Activated T-cell treated with anti-CD3 and anti-CD28 coated beads, Interleukin-2, amount 50 U/mL, for 72 hours (primary cell): ENCODE measurements around the gene UROC1. TPM values are rescaled to one million over a fixed set of nuclear protein-coding genes. Genes with fewer than 3 reads are reported as not detected.
"Not testable (repeated sequence)": the region's sequence is repeated elsewhere in the genome, so short reads cannot be mapped to it uniquely, and the experiment has no call there.

Experiments used
- ATAC-seq, 2 donors: fragments of 150-1000 bp; cut with Tn5 transposase; replicated peaks in 1 of 2; 2 replicates each; pipeline ENCODE4 v1.10.0; 2021; ENCODE audit warnings: moderate library complexity in 2 of 2, mild to moderate bottlenecking in 1 of 2
- DNase-seq, 2 donors: peaks; one replicate each; pipeline ENCODE4 v3.0.0; 2021 to 2022; ENCODE audit warnings: mixed read lengths in 1 of 2
- H3K27ac Mint-ChIP-seq: one replicate; pipeline ENCODE4 v1.8.0; 2022; ENCODE audit warnings: mild to moderate bottlenecking, moderate library complexity, mixed read lengths
- H3K27me3 Mint-ChIP-seq: one replicate; pipeline ENCODE4 v1.8.0; 2022; ENCODE audit warnings: low read depth, mixed read lengths
- H3K36me3 Mint-ChIP-seq, 2 donors: one replicate each; pipeline ENCODE4 v1.8.0; 2022; ENCODE audit warnings: mixed read lengths in 2 of 2, mild to moderate bottlenecking in 1 of 2; ENCODE audit not compliant: insufficient read depth in 2 of 2
- H3K4me1 Mint-ChIP-seq: one replicate; pipeline ENCODE4 v1.8.0; 2022; ENCODE audit warnings: low read depth, mixed read lengths
- H3K4me3 Mint-ChIP-seq, 2 donors: one replicate each; pipeline ENCODE4 v1.8.0; 2022; ENCODE audit warnings: mild to moderate bottlenecking in 2 of 2, mixed read lengths in 2 of 2, moderate library complexity in 2 of 2
- H3K9me3 Mint-ChIP-seq, 2 donors: one replicate each; pipeline ENCODE4 v1.8.0; 2022; ENCODE audit warnings: mixed read lengths in 2 of 2
- total RNA-seq, 2 donors: library from RNA; stranded (reverse); gene quantifications; one replicate each; pipeline ENCODE4 v1.2.3, GENCODE V29; 2022

Gene UROC1
- total RNA-seq, 2 donors from 2014 or later = not detected

DNA sequence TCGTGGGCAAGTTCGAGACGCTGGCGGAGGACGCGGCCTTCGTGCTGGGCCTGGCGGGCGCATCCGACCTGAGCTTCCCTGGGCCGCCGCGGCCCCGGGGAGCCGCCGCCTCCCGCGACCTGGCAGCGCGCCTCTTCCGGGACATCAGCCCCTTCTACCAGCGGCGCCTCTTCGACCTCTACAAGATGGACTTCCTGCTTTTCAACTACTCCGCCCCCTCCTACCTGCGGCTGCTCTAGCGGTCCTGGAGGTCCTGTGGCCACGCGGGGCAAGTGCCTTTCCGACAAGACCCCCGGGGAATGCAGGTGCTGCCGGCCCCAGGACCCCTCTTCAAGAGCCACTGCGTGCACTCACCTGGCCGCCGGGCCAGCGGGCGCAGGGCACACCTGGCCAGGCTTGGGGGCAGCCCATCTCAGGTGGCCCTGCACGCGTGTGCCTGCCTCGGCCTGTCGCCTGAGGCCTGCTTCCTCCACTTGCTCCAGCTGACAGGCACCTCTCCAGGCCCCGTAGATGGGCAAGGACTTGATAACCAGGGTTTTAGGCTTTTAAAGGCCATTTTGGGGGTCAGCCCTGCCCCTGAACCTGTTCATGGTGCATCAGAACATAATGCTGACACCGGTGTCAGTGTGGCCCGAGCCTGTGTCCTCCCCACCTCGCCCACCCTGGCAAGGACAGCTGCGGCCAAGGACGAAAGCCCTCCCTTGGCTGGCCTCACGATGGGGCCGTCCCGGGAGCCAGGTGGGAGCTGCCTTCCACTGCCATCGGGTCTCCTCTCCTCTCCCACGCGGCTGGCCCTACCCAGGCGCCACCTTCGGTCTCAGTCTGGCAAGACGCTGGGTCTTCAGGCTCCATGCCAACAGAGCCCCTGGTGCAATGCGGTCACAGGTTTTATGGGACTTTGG lies 25.0 kb upstream of the UROC1 start:
- Mint-ChIP-seq H3K36me3 (no peaks in the 10 kb centered on the region), H3K4me3 (no peak overlapping the region), H3K27me3 (no peaks in the 10 kb centered on the region), H3K9me3 (peaks cover 0 to 4% of the 10 kb centered on the region in 2 donors), H3K4me1 (peaks cover 7% of the 10 kb centered on the region), H3K27ac (no peak overlapping the region)
- DNase-seq (no peak), ATAC-seq (no peak)

DNA sequence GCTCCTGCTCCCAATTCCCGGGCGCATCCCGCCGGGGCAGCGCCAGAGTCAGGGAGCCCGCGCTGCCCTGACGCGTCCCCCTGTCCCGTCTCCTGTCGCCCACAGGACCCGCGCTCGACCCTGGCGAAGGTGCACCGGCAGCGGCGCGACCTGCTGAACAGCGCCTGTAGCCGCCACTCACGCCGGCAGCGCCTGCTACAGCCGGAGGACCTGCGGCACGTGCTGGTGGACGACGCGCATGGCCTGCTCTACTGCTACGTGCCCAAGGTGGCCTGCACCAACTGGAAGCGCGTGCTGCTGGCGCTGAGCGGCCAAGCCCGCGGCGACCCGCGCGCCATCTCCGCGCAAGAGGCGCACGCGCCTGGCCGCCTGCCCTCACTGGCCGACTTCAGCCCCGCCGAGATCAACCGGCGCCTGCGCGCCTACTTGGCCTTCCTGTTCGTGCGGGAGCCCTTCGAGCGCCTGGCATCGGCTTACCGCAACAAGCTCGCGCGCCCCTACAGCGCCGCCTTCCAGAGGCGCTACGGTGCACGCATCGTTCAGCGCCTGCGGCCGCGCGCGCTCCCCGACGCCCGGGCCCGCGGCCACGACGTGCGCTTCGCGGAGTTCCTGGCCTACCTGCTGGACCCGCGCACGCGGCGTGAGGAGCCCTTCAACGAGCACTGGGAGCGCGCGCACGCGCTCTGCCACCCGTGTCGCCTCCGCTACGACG lies 24.2 kb upstream of the UROC1 start:
- H3K4me1 Mint-ChIP-seq = peaks cover 7% of the 10 kb centered on the region
- no peak overlapping the region for H3K4me3 Mint-ChIP-seq
- DNase-seq (no peak), ATAC-seq (no peak)
- no peaks in the 10 kb centered on the region for H3K36me3 Mint-ChIP-seq
- peaks cover 0 to 4% of the 10 kb centered on the region in 2 donors for H3K9me3 Mint-ChIP-seq
- H3K27me3 Mint-ChIP-seq = no peaks in the 10 kb centered on the region
- H3K27ac Mint-ChIP-seq = no peak overlapping the region

DNA sequence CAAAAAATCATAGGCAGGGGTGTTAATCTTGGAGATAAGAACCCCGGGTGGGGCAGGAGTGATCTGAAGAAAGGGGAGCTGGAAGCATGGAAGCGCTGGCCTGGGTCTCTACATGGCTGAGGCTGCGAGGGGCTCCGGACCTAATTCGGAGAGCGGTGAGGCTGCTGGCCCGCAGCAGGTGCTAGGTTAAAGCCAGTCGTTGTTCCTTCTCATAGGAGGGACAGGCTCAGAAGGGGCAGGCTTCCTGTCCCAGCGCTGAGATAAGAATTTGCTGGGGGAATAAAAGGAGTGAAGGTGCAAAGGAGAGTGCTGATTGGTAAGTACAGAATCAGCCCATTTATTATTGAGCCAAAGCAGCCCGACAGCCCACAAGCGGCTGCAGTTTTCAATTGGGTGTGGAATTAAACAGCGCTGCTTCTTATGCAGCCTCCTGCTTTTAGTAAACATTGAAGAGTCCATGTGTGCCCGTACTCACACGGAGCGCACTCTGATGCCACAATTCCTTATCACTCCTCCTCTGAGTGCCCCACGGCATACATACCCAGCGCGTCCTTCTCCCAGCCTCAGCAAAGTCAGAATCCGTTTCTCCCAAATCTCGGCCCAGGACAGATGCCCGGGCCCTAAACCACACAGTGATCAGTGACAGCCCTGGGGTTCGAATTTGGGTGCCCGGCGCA lies 23.5 kb upstream of the UROC1 start:
- Mint-ChIP-seq H3K4me1 (peaks cover 7% of the 10 kb centered on the region), H3K36me3 (no peaks in the 10 kb centered on the region), H3K27me3 (no peaks in the 10 kb centered on the region), H3K4me3 (no peak overlapping the region), H3K9me3 (peaks cover 0 to 4% of the 10 kb centered on the region in 2 donors), H3K27ac (no peak overlapping the region)
- ATAC-seq = no peak
- no peak for DNase-seq

DNA sequence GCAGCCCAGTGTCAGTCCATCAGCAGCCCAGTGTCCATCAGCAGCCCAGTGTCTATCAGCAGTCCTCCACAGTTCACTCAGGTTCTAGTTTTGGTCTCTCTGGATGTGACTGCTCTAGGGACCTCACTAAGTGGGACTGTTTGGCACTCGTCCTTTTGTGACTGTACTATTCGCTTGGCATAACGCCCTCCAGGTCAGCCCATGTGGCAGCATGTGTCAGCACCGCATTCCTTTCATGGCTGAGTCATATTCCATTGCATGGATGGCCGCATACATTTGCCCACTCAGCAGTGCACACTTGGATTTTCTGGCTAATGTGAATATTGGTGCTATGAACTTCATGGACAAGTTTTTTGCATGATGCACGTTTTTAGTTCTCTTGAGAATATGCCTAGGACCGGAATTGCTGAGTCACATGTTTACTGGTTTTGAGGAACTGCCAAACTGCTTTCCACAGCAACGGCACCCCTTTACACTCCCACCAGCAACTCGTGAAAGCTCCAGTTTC lies 22.8 kb upstream of the UROC1 start:
- no peak overlapping the region for H3K27ac Mint-ChIP-seq

DNA sequence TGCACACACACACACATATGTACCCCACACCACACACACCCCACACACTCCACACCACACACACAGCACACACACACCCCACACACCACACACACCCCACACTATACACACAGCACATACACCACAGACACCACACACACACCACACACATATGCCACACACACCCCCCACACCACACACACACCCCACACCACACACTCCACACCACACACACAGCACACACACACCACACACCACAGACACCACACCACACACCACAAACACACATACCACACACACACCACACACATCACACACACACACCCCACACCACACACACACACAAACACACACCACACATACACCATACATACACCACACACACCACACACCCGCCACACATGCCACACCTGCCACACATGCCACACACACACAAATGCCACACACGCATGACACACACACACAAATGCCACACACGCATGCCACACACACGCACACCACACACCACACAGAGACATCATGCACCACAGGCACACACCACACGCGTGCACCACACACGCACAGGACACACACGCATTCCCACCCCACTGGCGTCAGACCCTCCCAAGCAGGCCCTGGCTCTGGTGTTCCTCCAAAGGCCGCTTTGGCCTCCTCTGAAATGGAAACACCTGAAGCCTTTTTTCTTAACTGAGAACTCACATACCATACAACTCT lies 22.1 kb upstream of the UROC1 start:
- Mint-ChIP-seq H3K36me3 (no peaks in the 10 kb centered on the region), H3K27me3 (peaks cover 1% of the 10 kb centered on the region), H3K9me3 (peaks cover 0 to 4% of the 10 kb centered on the region in 2 donors), H3K27ac (no peak overlapping the region), H3K4me3 (no peak overlapping the region), H3K4me1 (peaks cover 7% of the 10 kb centered on the region)
- DNase-seq (no peak), ATAC-seq (no peak)

More for the DNA sequence above, 22.8 kb upstream of the UROC1 start:
- DNase-seq (no peak), ATAC-seq (peak in 1 of 2 donors; percentile 42)
- Mint-ChIP-seq H3K27me3 (no peaks in the 10 kb centered on the region), H3K4me1 (peaks cover 7% of the 10 kb centered on the region), H3K9me3 (peaks cover 0 to 4% of the 10 kb centered on the region in 2 donors), H3K36me3 (no peaks in the 10 kb centered on the region), H3K4me3 (no peak overlapping the region)

DNA sequence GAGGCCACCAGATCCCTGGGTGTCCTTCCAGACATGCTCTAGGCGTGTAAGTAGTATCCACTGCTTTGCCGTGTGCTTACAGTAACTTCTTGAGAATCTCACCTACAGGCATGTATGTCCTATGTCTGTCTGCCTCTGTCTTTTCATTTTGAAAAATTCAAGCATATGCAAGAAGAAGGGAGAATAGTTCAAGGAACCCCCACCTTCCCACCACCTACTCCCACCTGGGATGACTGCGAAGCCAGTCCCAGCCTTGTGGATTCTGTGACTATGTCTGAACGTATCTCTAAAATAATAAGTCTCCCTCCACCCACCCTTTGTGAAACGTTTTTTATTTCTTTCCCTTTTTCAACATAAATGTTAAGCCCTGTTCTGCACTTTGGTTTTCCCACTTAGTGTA lies 21.4 kb upstream of the UROC1 start:
- Mint-ChIP-seq H3K27ac (no peak overlapping the region), H3K9me3 (peaks cover 0 to 4% of the 10 kb centered on the region in 2 donors)

DNA sequence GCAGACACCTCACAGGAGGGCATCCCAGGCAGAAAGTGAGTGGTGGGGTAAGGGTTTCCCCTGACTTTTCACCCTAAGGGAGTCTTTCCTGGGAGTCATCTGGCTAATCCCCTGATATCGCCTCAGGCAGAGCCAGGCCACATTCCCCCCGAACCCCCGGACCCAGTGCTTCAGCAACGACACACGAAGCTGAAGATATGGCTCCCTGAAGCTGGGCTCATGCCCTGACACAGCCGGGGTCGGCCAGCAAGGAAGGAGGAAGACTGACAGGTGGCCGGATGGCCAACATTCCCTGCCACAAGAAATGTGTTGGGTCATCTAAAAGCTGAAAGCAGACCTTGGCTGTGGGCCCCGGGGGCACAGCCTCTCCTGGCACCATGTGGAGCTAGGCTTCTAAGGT lies 20.7 kb upstream of the UROC1 start:
- peaks cover 0 to 4% of the 10 kb centered on the region in 2 donors for H3K9me3 Mint-ChIP-seq
- H3K4me3 Mint-ChIP-seq = no peak overlapping the region
- H3K4me1 Mint-ChIP-seq = peaks cover 7% of the 10 kb centered on the region
- H3K27ac Mint-ChIP-seq = no peak overlapping the region
- H3K27me3 Mint-ChIP-seq = peaks cover 13% of the 10 kb centered on the region
- DNase-seq = no peak
- no peaks in the 10 kb centered on the region for H3K36me3 Mint-ChIP-seq
- no peak for ATAC-seq

More for the DNA sequence above, 21.4 kb upstream of the UROC1 start:
- peaks cover 9% of the 10 kb centered on the region for H3K27me3 Mint-ChIP-seq
- H3K36me3 Mint-ChIP-seq = no peaks in the 10 kb centered on the region
- H3K4me1 Mint-ChIP-seq = peaks cover 7% of the 10 kb centered on the region
- no peak for ATAC-seq
- no peak overlapping the region for H3K4me3 Mint-ChIP-seq
- no peak for DNase-seq

DNA sequence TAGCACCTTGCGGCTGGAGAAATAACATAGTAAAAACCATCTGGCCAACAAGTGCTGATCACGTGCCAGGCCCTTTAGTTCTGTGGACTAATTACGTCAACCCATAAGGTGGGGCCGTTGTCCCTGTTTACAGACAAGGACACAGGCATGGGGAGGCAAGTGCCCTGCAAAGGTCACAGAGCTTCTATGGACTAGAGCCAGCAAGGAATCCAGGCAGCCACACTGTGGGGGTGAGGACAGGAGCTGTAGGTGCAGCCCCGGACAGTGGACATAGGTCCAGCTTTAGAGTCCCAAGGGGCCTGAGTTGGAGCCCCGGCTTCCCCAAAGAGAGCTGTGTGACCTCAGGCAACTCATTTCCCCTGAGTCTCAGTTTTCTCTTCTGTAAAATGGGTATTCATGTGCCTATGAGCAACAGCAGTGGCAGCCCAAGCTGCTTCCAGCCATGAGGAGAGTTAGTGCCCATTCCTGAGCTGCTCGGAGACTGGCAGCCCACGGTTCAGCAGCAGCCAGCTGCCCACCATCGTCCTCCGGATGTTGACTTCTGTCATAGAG lies 20.2 kb upstream of the UROC1 start:
- peaks cover 0 to 4% of the 10 kb centered on the region in 2 donors for H3K9me3 Mint-ChIP-seq
- H3K4me3 Mint-ChIP-seq = no peak overlapping the region
- H3K36me3 Mint-ChIP-seq = no peaks in the 10 kb centered on the region
- no peak for DNase-seq
- H3K27me3 Mint-ChIP-seq = peaks cover 13% of the 10 kb centered on the region
- no peak for ATAC-seq
- peaks cover 7% of the 10 kb centered on the region for H3K4me1 Mint-ChIP-seq
- no peak overlapping the region for H3K27ac Mint-ChIP-seq

DNA sequence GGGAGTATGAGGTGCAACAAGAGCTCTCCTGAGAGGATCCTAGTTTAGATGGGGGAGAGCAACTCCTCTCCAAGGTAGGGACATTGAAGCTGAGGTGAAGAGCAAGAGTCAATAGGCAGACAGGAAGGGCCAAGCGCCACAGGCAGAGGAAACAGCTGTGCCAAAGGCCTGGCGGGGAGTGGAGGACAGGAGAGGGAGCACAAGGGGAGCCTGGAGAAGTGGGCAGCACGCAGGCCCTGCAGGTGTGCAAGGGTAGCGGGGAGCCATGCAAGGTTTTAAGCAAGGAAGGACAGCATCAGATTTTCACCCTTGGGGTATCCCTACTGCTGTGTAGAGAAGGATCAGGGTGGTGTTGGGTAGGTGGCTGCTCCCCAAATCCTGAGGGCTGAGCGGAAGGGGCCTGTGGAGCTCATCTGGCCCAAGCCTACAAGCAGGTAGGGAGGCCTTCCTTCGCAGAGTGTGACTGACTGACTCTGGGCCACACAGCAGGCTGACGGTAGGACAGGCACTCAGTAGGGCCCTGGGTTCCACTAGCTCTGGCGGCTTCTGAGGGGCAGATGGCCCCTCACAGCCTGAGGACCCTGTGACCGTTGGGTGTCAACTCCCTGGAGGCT lies 19.6 kb upstream of the UROC1 start:
- no peak for DNase-seq
- peaks cover 13% of the 10 kb centered on the region for H3K27me3 Mint-ChIP-seq
- no peak for ATAC-seq
- peaks cover 7% of the 10 kb centered on the region for H3K4me1 Mint-ChIP-seq
- H3K36me3 Mint-ChIP-seq = no peaks in the 10 kb centered on the region
- H3K4me3 Mint-ChIP-seq = no peak overlapping the region
- H3K27ac Mint-ChIP-seq = no peak overlapping the region
- H3K9me3 Mint-ChIP-seq = peaks cover 0 to 4% of the 10 kb centered on the region in 2 donors

DNA sequence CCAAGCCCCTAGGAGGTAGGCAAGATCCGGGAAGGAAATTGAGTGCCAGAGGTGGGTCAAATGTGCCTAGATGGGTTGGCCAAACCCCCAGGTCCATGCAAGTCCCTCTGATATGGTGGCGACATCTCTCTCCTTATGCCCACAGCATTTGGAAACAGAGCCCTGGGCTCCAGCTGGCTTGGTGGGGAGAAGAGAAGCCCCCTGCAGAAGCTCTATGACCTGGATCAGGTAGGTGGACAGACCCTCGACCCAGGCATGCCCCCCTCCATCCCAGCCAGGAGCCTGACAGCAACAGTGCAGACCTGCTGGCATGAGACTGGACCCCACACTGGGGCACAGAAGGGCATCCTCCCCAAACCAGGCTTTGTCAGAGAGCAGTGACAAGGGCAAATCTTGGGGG lies 18.6 kb upstream of the UROC1 start:
- ATAC-seq = no peak
- Mint-ChIP-seq H3K27me3 (peaks cover 13% of the 10 kb centered on the region), H3K4me3 (no peak overlapping the region), H3K9me3 (peaks cover 0 to 4% of the 10 kb centered on the region in 2 donors), H3K36me3 (no peaks in the 10 kb centered on the region), H3K27ac (no peak overlapping the region), H3K4me1 (peaks cover 5% of the 10 kb centered on the region)
- no peak for DNase-seq

DNA sequence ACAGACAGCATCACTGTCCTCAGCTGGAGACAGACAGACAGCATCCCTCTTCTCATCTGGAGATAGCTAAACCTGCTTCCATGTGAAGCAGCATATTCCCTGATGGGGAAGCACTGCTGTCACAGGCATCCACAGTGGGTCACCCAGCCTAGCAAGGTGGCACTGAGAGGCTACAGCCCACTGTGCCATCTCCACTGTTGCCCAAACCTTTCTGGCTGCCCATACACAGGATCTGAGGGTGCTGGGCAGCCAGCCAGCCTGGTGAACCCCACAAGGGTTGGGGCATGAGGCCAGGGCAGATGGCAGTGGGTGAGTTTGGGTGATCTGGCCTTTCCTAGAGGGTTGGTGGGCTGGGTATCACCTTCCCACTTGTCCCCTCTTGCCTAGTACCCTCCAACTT lies 18.1 kb upstream of the UROC1 start:
- Mint-ChIP-seq H3K27me3 (peaks cover 13% of the 10 kb centered on the region), H3K27ac (no peak overlapping the region), H3K9me3 (peaks cover 0 to 4% of the 10 kb centered on the region in 2 donors), H3K4me1 (no peaks in the 10 kb centered on the region), H3K4me3 (no peak overlapping the region), H3K36me3 (no peaks in the 10 kb centered on the region)
- ATAC-seq (no peak), DNase-seq (no peak)

DNA sequence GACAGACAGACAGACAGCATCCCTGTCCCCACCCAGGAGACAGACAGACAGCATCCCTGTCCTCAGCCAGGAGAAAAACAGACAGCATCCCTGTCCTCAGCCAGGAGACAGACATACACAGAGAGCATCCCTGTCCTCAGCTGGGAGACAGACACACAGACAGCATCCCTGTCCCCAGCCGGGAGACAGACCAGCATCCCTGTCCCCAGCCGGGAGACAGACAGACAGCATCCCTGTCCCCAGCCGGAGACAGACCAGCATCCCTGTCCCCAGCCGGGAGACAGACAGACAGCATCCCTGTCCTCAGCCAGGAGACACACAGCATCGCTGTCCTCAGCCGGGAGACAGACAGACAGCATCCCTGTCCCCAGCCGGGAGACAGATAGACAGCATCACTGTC lies 17.1 kb upstream of the UROC1 start:
- peaks cover 13% of the 10 kb centered on the region for H3K27me3 Mint-ChIP-seq
- not testable (repeated sequence) for H3K4me3 Mint-ChIP-seq, H3K36me3 Mint-ChIP-seq, H3K9me3 Mint-ChIP-seq, ATAC-seq, H3K27ac Mint-ChIP-seq, DNase-seq, H3K4me1 Mint-ChIP-seq
